ENCODE results near the gene PDE6A. TPM values are rescaled to one million over a fixed set of nuclear protein-coding genes. Genes with fewer than 3 reads are reported as not detected.

The PDE6A gene
- total and polyA plus RNA-seq, 9 of the 15 experiments (the other 6 are each of a cell fraction or from before 2014, with no cell fraction given): 0.01 to 0.04 (median 0.01) TPM; not detected in 6

GRCh38 chr5:149845601-149846000, 99.0 kb downstream of the PDE6A start (continued):
- TF ChIP-seq ILK (tag; IDR thresholded peaks at IDR 0.05; ENCODE audit: borderline replicate concordance, low read depth): no peak
- TF ChIP-seq ZFP36 (IDR thresholded peaks at IDR 0.05; ENCODE audit: low read depth, low read length, partially characterized antibody): no peak
- no peak for TF ChIP-seq GATA2 (CRISPR knock-in tag; IDR thresholded peaks at IDR 0.05)
- no peak for TF ChIP-seq MEIS2 (IDR thresholded peaks at IDR 0.05; ENCODE audit: partially characterized antibody)
- TF ChIP-seq ZNF79 (CRISPR knock-in tag; IDR thresholded peaks at IDR 0.05; ENCODE audit: low read depth): no peak
- no peak for TF ChIP-seq ZSCAN32 (CRISPR knock-in tag; IDR thresholded peaks at IDR 0.05)
- no peak for TF ChIP-seq ZNF778 (CRISPR knock-in tag; IDR thresholded peaks at IDR 0.05)

- CTCF ChIA-PET (ENCODE audit: low intra/inter-chr PET ratio): interaction anchor here (1.0 to 1.8 kb wide), 2 partner anchors 11 to 149 kb away, joined by 4 to 6 read pairs; no protein-coding TSS in a partner anchor
- H3K36me3 ChIP-seq (ENCODE audit: control insufficient read depth, insufficient read depth, low read length): peaks cover 94% of the 10 kb centered on the region
- H3K27me3 ChIP-seq (ENCODE audit: control insufficient read depth in 2 of 2, insufficient read depth in 2 of 2, low read length in 2 of 2): no peaks in the 10 kb centered on the region
- intact Hi-C loops (cut with micrococcal nuclease): no loop called here
- no TSS peak for BruUV-seq (replicated peaks)
- 96% methylated on average over 13 of the region's 14 CpGs for WGBS (ENCODE audit: insufficient coverage, low coverage, missing lambda C conversion rate)
- DNase-seq (ENCODE audit: extremely low read depth in 1 of 4, low spot score in 3 of 4): no peak
- H3K4me2 ChIP-seq (ENCODE audit: insufficient read depth, low read length): no peak overlapping the region
- in situ Hi-C loops (cut with MboI): no loop called here
- no peaks in the 10 kb centered on the region for H3K79me2 ChIP-seq (ENCODE audit: control insufficient read depth, insufficient read depth, low read length)
- POLR2A ChIA-PET: interaction anchor here (1.4 kb wide), 1 partner anchor 10 kb away, joined by 8 read pairs; no protein-coding TSS in a partner anchor
- no peak for FAIRE-seq
- ATAC-seq: no peak
- H3K4me3 ChIP-seq: no peak overlapping the region
- peaks cover 9% of the 10 kb centered on the region for H3K9me1 ChIP-seq (ENCODE audit: control insufficient read depth, insufficient read depth, low read length)
- no peaks in the 10 kb centered on the region for H3K9me3 ChIP-seq (replicated peaks; ENCODE audit: control insufficient read depth, insufficient read depth, low read depth, low read length)
- H3K27ac ChIP-seq (ENCODE audit: extremely low read depth, low read depth, low read length): no peak overlapping the region
- no peak overlapping the region for H2AFZ ChIP-seq (ENCODE audit: low read depth, low read length)
- no peaks in the 10 kb centered on the region for H4K20me1 ChIP-seq (replicated peaks; ENCODE audit: control insufficient read depth, insufficient read depth, low read length)
- H3K9ac ChIP-seq (ENCODE audit: insufficient read depth in 1 of 2, low read depth in 2 of 2, low read length in 2 of 2): no peak overlapping the region
- no peaks in the 10 kb centered on the region for H3K4me1 ChIP-seq (replicated peaks in 1 of 2; ENCODE audit: control insufficient read depth in 2 of 2, insufficient read depth in 2 of 2, low read length in 2 of 2)
- TF ChIP-seq ZNF232 (CRISPR knock-in tag; IDR thresholded peaks at IDR 0.05) (no peak), CGGBP1 (CRISPR knock-in tag; IDR thresholded peaks at IDR 0.05) (no peak), MEF2D (tag; conservative IDR thresholded peaks at IDR 0.05; ENCODE audit: low read depth) (no peak), ZNF124 (CRISPR knock-in tag; IDR thresholded peaks at IDR 0.05) (no peak), CEBPZ (IDR thresholded peaks at IDR 0.05; ENCODE audit: borderline replicate concordance, low read depth, low read length) (no peak), NR2F6 (CRISPR knock-in tag; IDR thresholded peaks at IDR 0.05) (no peak), ZNF217 (CRISPR knock-in tag; IDR thresholded peaks at IDR 0.05) (no peak), FOXA3 (CRISPR knock-in tag; conservative IDR thresholded peaks at IDR 0.05 in 1 of 2, IDR thresholded peaks at IDR 0.05 in 1 of 2) (no peak), ZBTB8A (IDR thresholded peaks at IDR 0.05; ENCODE audit: partially characterized antibody) (no peak), LCOR (CRISPR knock-in tag; IDR thresholded peaks at IDR 0.05) (no peak)
These were observed 102.5 kb downstream of the PDE6A start for GRCh38 chr5:149841851-149842793.
